ENCODE results near the gene DNMBP. TPM values are rescaled to one million over a fixed set of nuclear protein-coding genes. Genes with fewer than 3 reads are reported as not detected.

DNMBP gene
- total and polyA plus RNA-seq, 2 experiments from 2014 or later = 13.4 to 31.2 TPM

DNA sequence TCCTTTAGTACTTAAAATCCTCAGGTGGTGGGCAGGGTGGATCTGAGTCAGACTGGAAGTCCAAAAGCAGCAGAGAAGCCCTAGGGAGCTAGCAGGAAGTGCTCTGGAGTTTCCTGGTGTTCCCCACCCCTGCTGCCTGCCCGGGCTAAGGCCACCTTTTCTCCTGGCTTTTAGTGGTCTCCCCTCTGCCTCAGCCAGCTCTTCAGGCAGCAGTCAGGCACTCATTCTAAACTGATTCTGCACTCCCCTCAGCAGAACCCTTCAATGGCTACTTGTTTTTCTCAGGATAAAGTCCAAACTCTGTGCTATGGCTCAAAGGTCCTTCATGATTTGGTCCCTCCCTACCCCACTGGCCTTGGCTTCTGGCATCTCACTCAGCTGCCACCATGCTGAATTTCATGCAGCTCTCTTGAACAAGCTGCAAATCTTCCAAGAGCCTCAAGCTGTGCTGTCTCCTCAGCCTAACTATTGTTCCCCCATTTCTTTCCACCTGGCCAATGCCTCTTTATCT lies 28.9 kb upstream of the DNMBP start:
- H3K9me2 ChIP-seq (ENCODE audit: insufficient read depth) = no peaks in the 10 kb centered on the region
- peaks cover 3% of the 10 kb centered on the region for H3K27me3 Mint-ChIP-seq (ENCODE audit: insufficient read depth, low read depth, poor library complexity)
- H4K20me1 ChIP-seq (replicated peaks; ENCODE audit: insufficient read depth) = no peaks in the 10 kb centered on the region
- no peaks in the 10 kb centered on the region for H3K27me3 ChIP-seq (ENCODE audit: insufficient read depth)
- no peak overlapping the region for H3K4me3 Mint-ChIP-seq
- H3K4me2 ChIP-seq = no peak overlapping the region
- H2AFZ ChIP-seq = peak overlapping the region; percentile 88
- H3K36me3 Mint-ChIP-seq (ENCODE audit: low read depth) = peaks cover under 1% of the 10 kb centered on the region; the same call in 2 of the 3 replicates
- peaks cover 18% of the 10 kb centered on the region; the same call in 1 of the 2 replicates for H3K4me1 ChIP-seq (ENCODE audit: insufficient read depth)
- peaks cover 1% of the 10 kb centered on the region; the same call in 2 of the 3 replicates for H3K9me3 Mint-ChIP-seq
- peak overlapping the region; percentile 53 for H3K27ac Mint-ChIP-seq
- no peak for TF ChIP-seq STAT1 (IDR thresholded peaks at IDR 0.05; ENCODE audit: unreplicated experiment)
- no peak for TF ChIP-seq CREB1 (CRISPR knock-in tag; IDR thresholded peaks at IDR 0.05; ENCODE audit: low read depth)
- TF ChIP-seq, protein P1, sequence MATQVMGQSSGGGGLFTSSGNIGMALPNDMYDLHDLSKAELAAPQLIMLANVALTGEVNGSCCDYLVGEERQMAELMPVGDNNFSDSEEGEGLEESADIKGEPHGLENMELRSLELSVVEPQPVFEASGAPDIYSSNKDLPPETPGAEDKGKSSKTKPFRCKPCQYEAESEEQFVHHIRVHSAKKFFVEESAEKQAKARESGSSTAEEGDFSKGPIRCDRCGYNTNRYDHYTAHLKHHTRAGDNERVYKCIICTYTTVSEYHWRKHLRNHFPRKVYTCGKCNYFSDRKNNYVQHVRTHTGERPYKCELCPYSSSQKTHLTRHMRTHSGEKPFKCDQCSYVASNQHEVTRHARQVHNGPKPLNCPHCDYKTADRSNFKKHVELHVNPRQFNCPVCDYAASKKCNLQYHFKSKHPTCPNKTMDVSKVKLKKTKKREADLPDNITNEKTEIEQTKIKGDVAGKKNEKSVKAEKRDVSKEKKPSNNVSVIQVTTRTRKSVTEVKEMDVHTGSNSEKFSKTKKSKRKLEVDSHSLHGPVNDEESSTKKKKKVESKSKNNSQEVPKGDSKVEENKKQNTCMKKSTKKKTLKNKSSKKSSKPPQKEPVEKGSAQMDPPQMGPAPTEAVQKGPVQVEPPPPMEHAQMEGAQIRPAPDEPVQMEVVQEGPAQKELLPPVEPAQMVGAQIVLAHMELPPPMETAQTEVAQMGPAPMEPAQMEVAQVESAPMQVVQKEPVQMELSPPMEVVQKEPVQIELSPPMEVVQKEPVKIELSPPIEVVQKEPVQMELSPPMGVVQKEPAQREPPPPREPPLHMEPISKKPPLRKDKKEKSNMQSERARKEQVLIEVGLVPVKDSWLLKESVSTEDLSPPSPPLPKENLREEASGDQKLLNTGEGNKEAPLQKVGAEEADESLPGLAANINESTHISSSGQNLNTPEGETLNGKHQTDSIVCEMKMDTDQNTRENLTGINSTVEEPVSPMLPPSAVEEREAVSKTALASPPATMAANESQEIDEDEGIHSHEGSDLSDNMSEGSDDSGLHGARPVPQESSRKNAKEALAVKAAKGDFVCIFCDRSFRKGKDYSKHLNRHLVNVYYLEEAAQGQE (IDR thresholded peaks at IDR 0.05; ENCODE audit: unreplicated experiment) = no peak
- TF ChIP-seq POLR2AphosphoS5 (IDR thresholded peaks at IDR 0.05; ENCODE audit: low read depth) = no peak
- TF ChIP-seq, protein P2, sequence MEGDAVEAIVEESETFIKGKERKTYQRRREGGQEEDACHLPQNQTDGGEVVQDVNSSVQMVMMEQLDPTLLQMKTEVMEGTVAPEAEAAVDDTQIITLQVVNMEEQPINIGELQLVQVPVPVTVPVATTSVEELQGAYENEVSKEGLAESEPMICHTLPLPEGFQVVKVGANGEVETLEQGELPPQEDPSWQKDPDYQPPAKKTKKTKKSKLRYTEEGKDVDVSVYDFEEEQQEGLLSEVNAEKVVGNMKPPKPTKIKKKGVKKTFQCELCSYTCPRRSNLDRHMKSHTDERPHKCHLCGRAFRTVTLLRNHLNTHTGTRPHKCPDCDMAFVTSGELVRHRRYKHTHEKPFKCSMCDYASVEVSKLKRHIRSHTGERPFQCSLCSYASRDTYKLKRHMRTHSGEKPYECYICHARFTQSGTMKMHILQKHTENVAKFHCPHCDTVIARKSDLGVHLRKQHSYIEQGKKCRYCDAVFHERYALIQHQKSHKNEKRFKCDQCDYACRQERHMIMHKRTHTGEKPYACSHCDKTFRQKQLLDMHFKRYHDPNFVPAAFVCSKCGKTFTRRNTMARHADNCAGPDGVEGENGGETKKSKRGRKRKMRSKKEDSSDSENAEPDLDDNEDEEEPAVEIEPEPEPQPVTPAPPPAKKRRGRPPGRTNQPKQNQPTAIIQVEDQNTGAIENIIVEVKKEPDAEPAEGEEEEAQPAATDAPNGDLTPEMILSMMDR (conservative IDR thresholded peaks at IDR 0.05; ENCODE audit: low read depth in 2 of 2) = no peak
- no peak for TF ChIP-seq JUNB (IDR thresholded peaks at IDR 0.05; ENCODE audit: unreplicated experiment)
- ATAC-seq (peak; percentile 52), DNase-seq (ENCODE audit: low spot score) (no peak)
- no peak overlapping the region for H3K4me3 ChIP-seq
- H3K79me2 ChIP-seq (replicated peaks; ENCODE audit: insufficient read depth) = no peaks in the 10 kb centered on the region
- no peaks in the 10 kb centered on the region for H3F3A ChIP-seq (replicated peaks; ENCODE audit: low read depth)
- no peaks in the 10 kb centered on the region for H3K36me3 ChIP-seq (ENCODE audit: insufficient read depth)
- no peak overlapping the region for H3K27ac ChIP-seq (ENCODE audit: low read depth)
- H3K4me1 Mint-ChIP-seq = peaks cover 14% of the 10 kb centered on the region

DNA sequence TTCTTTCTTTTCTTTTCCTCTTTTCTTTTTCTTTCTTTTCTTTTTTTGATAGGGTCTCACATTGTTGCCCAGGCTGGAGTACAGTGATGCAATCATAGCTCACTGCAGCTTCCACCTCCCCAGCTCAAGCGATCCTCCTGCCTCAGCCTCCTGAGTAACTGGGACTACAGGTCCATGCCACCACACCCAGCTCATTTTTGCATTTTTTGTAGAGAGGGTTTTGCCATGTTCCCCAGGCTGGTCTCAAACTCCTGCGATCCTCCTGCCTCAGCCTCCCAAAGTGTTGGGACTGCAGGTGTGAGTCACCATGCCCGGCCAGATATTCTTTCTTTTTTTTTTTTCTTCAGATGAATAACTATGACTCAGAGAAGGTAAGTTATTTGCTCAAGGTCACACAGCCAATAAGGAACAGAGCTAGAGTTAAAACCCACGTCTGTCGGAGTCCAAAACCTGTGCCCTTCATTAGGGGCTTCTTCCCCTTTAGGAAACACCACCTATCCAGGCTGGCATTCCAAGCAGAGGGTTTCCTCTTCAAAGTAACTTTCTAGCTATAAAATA lies 28.1 kb upstream of the DNMBP start:
- H3K4me1 Mint-ChIP-seq = peaks cover 14% of the 10 kb centered on the region
- H3K27me3 Mint-ChIP-seq (ENCODE audit: insufficient read depth, low read depth, poor library complexity) = peaks cover 3% of the 10 kb centered on the region
- no peak overlapping the region for H3K27ac Mint-ChIP-seq
- peaks cover 18% of the 10 kb centered on the region; the same call in 1 of the 2 replicates for H3K4me1 ChIP-seq (ENCODE audit: insufficient read depth)
- ATAC-seq (no peak), DNase-seq (ENCODE audit: low spot score) (no peak)
- H3K27ac ChIP-seq (ENCODE audit: low read depth) = no peak overlapping the region
- H3K4me2 ChIP-seq = no peak overlapping the region
- H3K9me2 ChIP-seq (ENCODE audit: insufficient read depth) = no peaks in the 10 kb centered on the region
- no peaks in the 10 kb centered on the region for H3K27me3 ChIP-seq (ENCODE audit: insufficient read depth)
- no peaks in the 10 kb centered on the region for H3K36me3 ChIP-seq (ENCODE audit: insufficient read depth)
- H3K79me2 ChIP-seq (replicated peaks; ENCODE audit: insufficient read depth) = no peaks in the 10 kb centered on the region
- H3K36me3 Mint-ChIP-seq (ENCODE audit: low read depth) = peaks cover 4% of the 10 kb centered on the region; the same call in 2 of the 3 replicates
- H3K4me3 ChIP-seq = no peak overlapping the region
- no peaks in the 10 kb centered on the region for H3F3A ChIP-seq (replicated peaks; ENCODE audit: low read depth)
- H3K9me3 Mint-ChIP-seq = peaks cover 4% of the 10 kb centered on the region; the same call in 2 of the 3 replicates
- H4K20me1 ChIP-seq (replicated peaks; ENCODE audit: insufficient read depth) = no peaks in the 10 kb centered on the region
- H2AFZ ChIP-seq = peak overlapping the region; percentile 88; the same call in 1 of the 2 replicates
- no peak overlapping the region for H3K4me3 Mint-ChIP-seq
- TF ChIP-seq ZNF114 (CRISPR knock-in tag; IDR thresholded peaks at IDR 0.05) (no peak), EZH2phosphoT487 (IDR thresholded peaks at IDR 0.05; ENCODE audit: unreplicated experiment) (no peak), EZH2 (IDR thresholded peaks at IDR 0.05; ENCODE audit: low read depth, unreplicated experiment) (no peak), ZNF331 (CRISPR knock-in tag; IDR thresholded peaks at IDR 0.05; ENCODE audit: low read depth) (no peak), CREB1 (CRISPR knock-in tag; IDR thresholded peaks at IDR 0.05; ENCODE audit: low read depth) (no peak), JUNB (IDR thresholded peaks at IDR 0.05; ENCODE audit: unreplicated experiment) (no peak)
- TF ChIP-seq, protein P3, sequence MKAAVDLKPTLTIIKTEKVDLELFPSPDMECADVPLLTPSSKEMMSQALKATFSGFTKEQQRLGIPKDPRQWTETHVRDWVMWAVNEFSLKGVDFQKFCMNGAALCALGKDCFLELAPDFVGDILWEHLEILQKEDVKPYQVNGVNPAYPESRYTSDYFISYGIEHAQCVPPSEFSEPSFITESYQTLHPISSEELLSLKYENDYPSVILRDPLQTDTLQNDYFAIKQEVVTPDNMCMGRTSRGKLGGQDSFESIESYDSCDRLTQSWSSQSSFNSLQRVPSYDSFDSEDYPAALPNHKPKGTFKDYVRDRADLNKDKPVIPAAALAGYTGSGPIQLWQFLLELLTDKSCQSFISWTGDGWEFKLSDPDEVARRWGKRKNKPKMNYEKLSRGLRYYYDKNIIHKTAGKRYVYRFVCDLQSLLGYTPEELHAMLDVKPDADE (IDR thresholded peaks at IDR 0.05) = no peak

All from GM23338 (cell line).